ENCODE results near the gene FLNA.

DNA sequence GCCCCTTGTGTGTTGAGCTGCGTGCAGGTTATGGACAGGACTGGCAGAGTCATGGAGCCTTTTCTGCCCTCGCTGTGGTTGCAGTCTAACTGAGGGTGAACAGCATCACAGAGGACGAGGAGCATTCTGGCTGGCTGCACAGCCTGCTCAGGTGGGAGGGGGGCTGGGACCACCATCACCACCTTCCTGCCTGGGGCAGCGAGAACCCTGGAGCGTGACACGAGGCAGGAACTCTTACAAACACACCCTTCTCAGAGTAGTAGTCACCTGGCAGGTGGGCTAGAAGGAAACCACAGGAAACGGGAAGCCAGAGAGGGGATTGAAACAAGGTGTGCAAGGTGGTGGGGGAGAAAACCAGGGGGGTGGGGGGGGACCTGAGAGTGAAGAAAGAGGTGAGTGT lies 53.3 kb downstream of the FLNA start:
- TF ChIP-seq EZH2 (IDR thresholded peaks at IDR 0.05; ENCODE audit: borderline replicate concordance, low read length), result no peak
- TF ChIP-seq, protein P1, sequence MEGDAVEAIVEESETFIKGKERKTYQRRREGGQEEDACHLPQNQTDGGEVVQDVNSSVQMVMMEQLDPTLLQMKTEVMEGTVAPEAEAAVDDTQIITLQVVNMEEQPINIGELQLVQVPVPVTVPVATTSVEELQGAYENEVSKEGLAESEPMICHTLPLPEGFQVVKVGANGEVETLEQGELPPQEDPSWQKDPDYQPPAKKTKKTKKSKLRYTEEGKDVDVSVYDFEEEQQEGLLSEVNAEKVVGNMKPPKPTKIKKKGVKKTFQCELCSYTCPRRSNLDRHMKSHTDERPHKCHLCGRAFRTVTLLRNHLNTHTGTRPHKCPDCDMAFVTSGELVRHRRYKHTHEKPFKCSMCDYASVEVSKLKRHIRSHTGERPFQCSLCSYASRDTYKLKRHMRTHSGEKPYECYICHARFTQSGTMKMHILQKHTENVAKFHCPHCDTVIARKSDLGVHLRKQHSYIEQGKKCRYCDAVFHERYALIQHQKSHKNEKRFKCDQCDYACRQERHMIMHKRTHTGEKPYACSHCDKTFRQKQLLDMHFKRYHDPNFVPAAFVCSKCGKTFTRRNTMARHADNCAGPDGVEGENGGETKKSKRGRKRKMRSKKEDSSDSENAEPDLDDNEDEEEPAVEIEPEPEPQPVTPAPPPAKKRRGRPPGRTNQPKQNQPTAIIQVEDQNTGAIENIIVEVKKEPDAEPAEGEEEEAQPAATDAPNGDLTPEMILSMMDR (IDR thresholded peaks at IDR 0.05; ENCODE audit: low read length), result no peak

Data from OCI-LY1 (cell line).